Measurements from ENCODE around the gene F3.

- TF ChIP-seq EZH2phosphoT487 (IDR thresholded peaks at IDR 0.05) (no peak), CTCF (IDR thresholded peaks at IDR 0.05) (no peak)
Observed at GRCh38 chr1:94531664-94532063, 9.9 kb downstream of the F3 start.

Data from neural progenitor cell (in vitro differentiated cells).